ENCODE measurements around the gene MRO.

MRO gene

GRCh38 chr18:50820901-50821520 lies 1.2 kb upstream of the MRO start:
- no peak for DNase-seq (ENCODE audit: insufficient read length, low spot score)
- TF ChIP-seq CTCF (IDR thresholded peaks at IDR 0.05; ENCODE audit: insufficient read depth, missing control alignments): no peak
- FAIRE-seq: peak; percentile 70

GRCh38 chr18:50819027-50819727 lies 639 bp downstream of the MRO start:
- FAIRE-seq (no peak), DNase-seq (ENCODE audit: insufficient read length, low spot score) (no peak)
- TF ChIP-seq CTCF (IDR thresholded peaks at IDR 0.05; ENCODE audit: insufficient read depth, missing control alignments): no peak

GRCh38 chr18:50816419-50817166 lies 3.2 kb downstream of the MRO start:
- TF ChIP-seq CTCF (IDR thresholded peaks at IDR 0.05; ENCODE audit: insufficient read depth, missing control alignments): no peak
- FAIRE-seq (no peak), DNase-seq (ENCODE audit: insufficient read length, low spot score) (no peak)

- no peak for DNase-seq (ENCODE audit: insufficient read length, low spot score)
- TF ChIP-seq CTCF (IDR thresholded peaks at IDR 0.05; ENCODE audit: insufficient read depth, missing control alignments): no peak
- no peak for FAIRE-seq
Measured at GRCh38 chr18:50814395-50814794, 5.4 kb downstream of the MRO start.

GRCh38 chr18:50813353-50813752 lies 6.5 kb downstream of the MRO start:
- FAIRE-seq (no peak), DNase-seq (ENCODE audit: insufficient read length, low spot score) (no peak)
- TF ChIP-seq CTCF (IDR thresholded peaks at IDR 0.05; ENCODE audit: insufficient read depth, missing control alignments): no peak

- no peak for TF ChIP-seq CTCF (IDR thresholded peaks at IDR 0.05; ENCODE audit: insufficient read depth, missing control alignments)
- DNase-seq (ENCODE audit: insufficient read length, low spot score) (no peak), FAIRE-seq (no peak)
Measured at GRCh38 chr18:50812834-50813233, 7.0 kb downstream of the MRO start.
